Activated T-cell treated with anti-CD3 and anti-CD28 coated beads, Interleukin-2, amount 50 U/mL, for 1 hour (primary cell): ENCODE results near the gene RND2.
"Not testable (repeated sequence)": the region's sequence is repeated elsewhere in the genome, so short reads cannot be mapped to it uniquely, and the experiment has no call there.

ENCODE experiments used
- DNase-seq: peaks from one replicate; pipeline ENCODE4 v3.0.0-alpha.2; 2020

Gene RND2

GRCh38 chr17:43024407-43025289, at the start of gene RND2:
RND2 (plus strand) TSS chr17:43025231; CDS start chr17:43025348, 117 bp downstream.
- peak; percentile 82 for DNase-seq

- no peak for DNase-seq
These were observed 49.8 kb upstream of the RND2 start for GRCh38 chr17:42975265-42975664.

- not testable (repeated sequence) for DNase-seq
These were observed 49.3 kb upstream of the RND2 start for GRCh38 chr17:42975701-42976100.

- DNase-seq: no peak
These were observed 45.3 kb upstream of the RND2 start, which contains the start of gene PTGES3L for GRCh38 chr17:42979511-42980273. PTGES3L (minus strand) TSS chr17:42980080; CDS start chr17:42980053, 27 bp downstream.

- peak; percentile 91 for DNase-seq
These were observed 44.7 kb upstream of the RND2 start, which contains the start of gene RUNDC1 for GRCh38 chr17:42980274-42980765. RUNDC1 (plus strand) TSS chr17:42980565; CDS start chr17:42980577, 12 bp downstream.

GRCh38 chr17:42980766-42981397, 44.1 kb upstream of the RND2 start:
- peak; percentile 62 for DNase-seq

GRCh38 chr17:42982266-42982665, 42.8 kb upstream of the RND2 start:
- no peak for DNase-seq

- DNase-seq: no peak
These were observed 39.8 kb upstream of the RND2 start for GRCh38 chr17:42985225-42985624.

- no peak for DNase-seq
These were observed 35.9 kb upstream of the RND2 start for GRCh38 chr17:42989141-42989540.

GRCh38 chr17:42989726-42990652, 35.0 kb upstream of the RND2 start:
- DNase-seq: no peak

- no peak for DNase-seq
These were observed 33.6 kb upstream of the RND2 start for GRCh38 chr17:42991471-42991870.

GRCh38 chr17:42992872-42993271, 32.2 kb upstream of the RND2 start:
- no peak for DNase-seq

- not testable (repeated sequence) for DNase-seq
These were observed 31.1 kb upstream of the RND2 start for GRCh38 chr17:42993913-42994312.

- no peak for DNase-seq
These were observed 27.5 kb upstream of the RND2 start for GRCh38 chr17:42997390-42997983.

- peak; percentile 98 for DNase-seq
These were observed 26.8 kb upstream of the RND2 start, which contains the start of gene RPL27 for GRCh38 chr17:42997984-42998938. RPL27 (plus strand) TSS chr17:42998419; CDS start chr17:42998751, 332 bp downstream.

GRCh38 chr17:42999003-42999525, 26.0 kb upstream of the RND2 start:
- no peak for DNase-seq

- not testable (repeated sequence) for DNase-seq
These were observed 24.1 kb upstream of the RND2 start for GRCh38 chr17:43000894-43001293.

- DNase-seq: no peak
These were observed 21.4 kb upstream of the RND2 start for GRCh38 chr17:43003542-43004172.
